Measurements from ENCODE around the gene GPR160. TPM values are rescaled to one million over a fixed set of nuclear protein-coding genes. Genes with fewer than 3 reads are reported as not detected.

The GPR160 gene
- total RNA-seq, 4 donors from 2014 or later: 0.88 to 4.5 (median 2.9) TPM

GRCh38 chr3:170044271-170044670 lies 6.5 kb downstream of the GPR160 start:
- H3K27me3 ChIP-seq: peaks cover 0 to 35% (median 0%) of the 10 kb centered on the region in 4 donors
- H3K4me3 ChIP-seq: no peak overlapping the region
- WGBS, 2 donors: 83 to 92% methylated on average over 7 to 8 of the region's 8 CpGs
- no peak for DNase-seq
- H3K4me1 ChIP-seq: peaks cover 0 to 23% (median 3%) of the 10 kb centered on the region in 3 donors
- H3K27ac ChIP-seq: peak overlapping the region in 2 of 4 donors; percentile 33 to 68
- H3K9me3 ChIP-seq: no peaks in the 10 kb centered on the region
- intact Hi-C loops (cut with DNase I): no loop called here
- H3K36me3 ChIP-seq: no peaks in the 10 kb centered on the region
- TF ChIP-seq, protein P1, sequence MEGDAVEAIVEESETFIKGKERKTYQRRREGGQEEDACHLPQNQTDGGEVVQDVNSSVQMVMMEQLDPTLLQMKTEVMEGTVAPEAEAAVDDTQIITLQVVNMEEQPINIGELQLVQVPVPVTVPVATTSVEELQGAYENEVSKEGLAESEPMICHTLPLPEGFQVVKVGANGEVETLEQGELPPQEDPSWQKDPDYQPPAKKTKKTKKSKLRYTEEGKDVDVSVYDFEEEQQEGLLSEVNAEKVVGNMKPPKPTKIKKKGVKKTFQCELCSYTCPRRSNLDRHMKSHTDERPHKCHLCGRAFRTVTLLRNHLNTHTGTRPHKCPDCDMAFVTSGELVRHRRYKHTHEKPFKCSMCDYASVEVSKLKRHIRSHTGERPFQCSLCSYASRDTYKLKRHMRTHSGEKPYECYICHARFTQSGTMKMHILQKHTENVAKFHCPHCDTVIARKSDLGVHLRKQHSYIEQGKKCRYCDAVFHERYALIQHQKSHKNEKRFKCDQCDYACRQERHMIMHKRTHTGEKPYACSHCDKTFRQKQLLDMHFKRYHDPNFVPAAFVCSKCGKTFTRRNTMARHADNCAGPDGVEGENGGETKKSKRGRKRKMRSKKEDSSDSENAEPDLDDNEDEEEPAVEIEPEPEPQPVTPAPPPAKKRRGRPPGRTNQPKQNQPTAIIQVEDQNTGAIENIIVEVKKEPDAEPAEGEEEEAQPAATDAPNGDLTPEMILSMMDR (IDR thresholded peaks at IDR 0.05): no peak
- no peak for TF ChIP-seq POLR2A (IDR thresholded peaks at IDR 0.05)

- TF ChIP-seq POLR2A (IDR thresholded peaks at IDR 0.05): no peak
- TF ChIP-seq, protein P1 (IDR thresholded peaks at IDR 0.05): no peak
- H3K27me3 ChIP-seq: peaks cover 0 to 30% (median 0%) of the 10 kb centered on the region in 4 donors
- intact Hi-C loops (cut with DNase I): no loop called here
- no peak for DNase-seq
- peaks cover 0 to 18% (median 3%) of the 10 kb centered on the region in 3 donors for H3K4me1 ChIP-seq
- no peaks in the 10 kb centered on the region for H3K9me3 ChIP-seq
- WGBS, 2 donors: 64 to 80% methylated on average over 7 to 8 of the region's 8 CpGs
- H3K36me3 ChIP-seq: no peaks in the 10 kb centered on the region
- H3K27ac ChIP-seq: peak overlapping the region in 2 of 4 donors; percentile 33 to 68
- no peak overlapping the region for H3K4me3 ChIP-seq
Measured at GRCh38 chr3:170044795-170045244, 7.0 kb downstream of the GPR160 start.

DNA sequence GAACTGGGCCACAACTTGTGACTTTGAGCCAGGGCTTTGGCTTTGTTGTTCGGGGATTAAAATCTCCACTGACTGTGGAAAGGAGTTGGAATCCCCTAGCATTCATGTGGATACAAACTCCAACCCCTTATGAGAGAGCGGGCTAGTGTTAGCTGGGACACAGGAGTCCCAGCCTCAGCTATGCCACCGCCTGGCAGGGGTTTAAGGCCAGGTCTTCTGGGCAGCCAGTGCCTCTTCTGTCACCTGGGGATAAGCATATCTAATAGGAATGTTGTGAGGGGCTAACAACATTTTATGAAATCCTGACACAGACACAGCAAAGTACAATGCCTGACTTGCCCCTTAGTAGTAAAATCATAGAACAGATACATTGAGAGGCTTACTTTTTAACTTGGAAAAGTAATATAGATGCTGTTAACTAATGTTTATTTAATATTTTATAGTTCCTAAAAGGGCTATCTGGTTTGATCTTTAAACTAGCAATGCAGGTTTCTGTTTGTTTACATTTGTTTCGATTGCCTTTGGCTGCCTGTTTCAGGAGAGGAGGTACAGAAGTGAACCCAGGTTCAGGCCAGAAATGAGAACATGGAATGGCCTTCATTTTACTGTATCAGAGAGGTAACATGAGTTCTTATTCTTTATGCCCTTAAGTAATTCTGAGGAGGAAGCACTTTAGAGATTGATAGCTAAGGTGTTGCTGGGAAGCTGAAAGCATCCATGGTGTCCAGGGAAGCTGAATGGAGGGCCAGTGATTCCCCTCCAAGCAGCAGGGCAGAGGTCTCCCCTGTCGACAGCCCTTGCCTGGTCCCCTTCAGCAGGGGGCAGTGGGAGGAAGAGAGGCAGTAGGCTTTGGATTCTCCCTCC lies 8.7 kb downstream of the GPR160 start:
- Histone ChIP-seq H3K9me3 (no peaks in the 10 kb centered on the region), H3K4me3 (no peak overlapping the region), H3K4me1 (peaks cover 0 to 8% (median 3%) of the 10 kb centered on the region in 3 donors), H3K27ac (no peak overlapping the region), H3K36me3 (no peaks in the 10 kb centered on the region), H3K27me3 (peaks cover 0 to 15% (median 0%) of the 10 kb centered on the region in 4 donors)
- no peak for DNase-seq
- 65 to 69% methylated on average over 3 to 4 of the region's 5 CpGs for WGBS, 2 donors
- intact Hi-C loops (cut with DNase I): no loop called here
- TF ChIP-seq, protein P1 (IDR thresholded peaks at IDR 0.05): no peak
- no peak for TF ChIP-seq POLR2A (IDR thresholded peaks at IDR 0.05)

- no peak for DNase-seq
- TF ChIP-seq, protein P1 (IDR thresholded peaks at IDR 0.05): no peak
- no peak for TF ChIP-seq POLR2A (IDR thresholded peaks at IDR 0.05)
- Histone ChIP-seq H3K4me1 (peaks cover 0 to 8% (median 3%) of the 10 kb centered on the region in 3 donors), H3K9me3 (no peaks in the 10 kb centered on the region), H3K27ac (no peak overlapping the region), H3K4me3 (no peak overlapping the region), H3K36me3 (no peaks in the 10 kb centered on the region), H3K27me3 (peaks cover 0 to 9% (median 0%) of the 10 kb centered on the region in 4 donors)
- intact Hi-C loops (cut with DNase I): no loop called here
- 90 to 92% methylated on average over 3 of the region's 3 CpGs for WGBS, 2 donors
Measured at GRCh38 chr3:170047133-170047404, 9.3 kb downstream of the GPR160 start.

Measured in esophagus squamous epithelium (tissue), 5 donors.